GM19438 (cell line): ENCODE results near the gene CCDC71.

Source experiments
- ATAC-seq: cut with Tn5 transposase; IDR thresholded peaks from one replicate; pipeline ENCODE4 v1.9.1; 2021; ENCODE audit warnings: low read depth; ENCODE audit not compliant: unreplicated experiment

The CCDC71 gene

GRCh38 chr3:49171119-49171774 lies 5.1 kb upstream of the CCDC71 start, which contains the start of gene KLHDC8B:
KLHDC8B (plus strand) TSS chr3:49171598; CDS start chr3:49172770, 1,172 bp downstream.
- ATAC-seq: peak; percentile 66

- no peak for ATAC-seq
Observed at GRCh38 chr3:49170744-49171118, 4.6 kb upstream of the CCDC71 start.

- no peak for ATAC-seq
Observed at GRCh38 chr3:49166752-49167556, 823 bp upstream of the CCDC71 start.

- ATAC-seq: no peak
Observed at GRCh38 chr3:49164983-49165720, 979 bp downstream of the CCDC71 start.

GRCh38 chr3:49163609-49164008 lies 2.5 kb downstream of the CCDC71 start:
- ATAC-seq: no peak

GRCh38 chr3:49162751-49163419 lies 3.2 kb downstream of the CCDC71 start:
- no peak for ATAC-seq

GRCh38 chr3:49161808-49162530 lies 4.2 kb downstream of the CCDC71 start:
- no peak for ATAC-seq

- ATAC-seq: no peak
Observed at GRCh38 chr3:49161197-49161596, 4.9 kb downstream of the CCDC71 start.

GRCh38 chr3:49158792-49159191 lies 7.3 kb downstream of the CCDC71 start:
- ATAC-seq: no peak

GRCh38 chr3:49158103-49158709 lies 7.9 kb downstream of the CCDC71 start:
- no peak for ATAC-seq

- no peak for ATAC-seq
Observed at GRCh38 chr3:49157289-49157688, 8.8 kb downstream of the CCDC71 start.

- no peak for ATAC-seq
Observed at GRCh38 chr3:49153349-49153912, 12.7 kb downstream of the CCDC71 start.

- no peak for ATAC-seq
Observed at GRCh38 chr3:49151610-49152009, 14.5 kb downstream of the CCDC71 start.

GRCh38 chr3:49148159-49148558 lies 18.0 kb downstream of the CCDC71 start:
- ATAC-seq: no peak

- no peak for ATAC-seq
Observed at GRCh38 chr3:49140080-49140479, 26.1 kb downstream of the CCDC71 start.

GRCh38 chr3:49135499-49135898 lies 30.6 kb downstream of the CCDC71 start:
- ATAC-seq: no peak

- ATAC-seq: no peak
Observed at GRCh38 chr3:49134471-49135265, 31.5 kb downstream of the CCDC71 start.

- ATAC-seq: no peak
Observed at GRCh38 chr3:49133226-49133951, 32.7 kb downstream of the CCDC71 start.
